Activated naive CD4-positive, alpha-beta T cell treated with anti-CD3 and anti-CD28 coated beads, Interleukin-2, amount 10 ng/mL, durations not matched to agents 7 days and 5 days (primary cell): ENCODE data around the gene ENDOG.

Source experiments
- CTCF ChIA-PET: fragments of 350-600 bp; sonication (Branson Sonifier 250); formaldehyde crosslinking; loops from one replicate; lab custom pipeline; 2021; ENCODE audit warnings: antibody characterized with exemption; lab: Charles Lee
- DNase-seq: peaks from one replicate; pipeline ENCODE4 v3.0.0-alpha.2; 2020
- H3K27ac Mint-ChIP-seq: one replicate; pipeline ENCODE4 v1.8.0; 2021; ENCODE audit warnings: mild to moderate bottlenecking, moderate library complexity, mixed read lengths
- H3K27me3 Mint-ChIP-seq: one replicate; pipeline ENCODE4 v1.8.0; 2021; ENCODE audit warnings: mild to moderate bottlenecking, mixed read lengths
- H3K36me3 Mint-ChIP-seq: one replicate; pipeline ENCODE4 v1.8.0; 2021; ENCODE audit warnings: mixed read lengths
- H3K4me1 Mint-ChIP-seq: one replicate; pipeline ENCODE4 v1.8.0; 2021; ENCODE audit warnings: mixed read lengths
- H3K4me3 Mint-ChIP-seq: one replicate; pipeline ENCODE4 v1.8.0; 2021; ENCODE audit warnings: mild to moderate bottlenecking, moderate library complexity, mixed read lengths
- H3K9me3 Mint-ChIP-seq: one replicate; pipeline ENCODE4 v1.8.0; 2021; ENCODE audit warnings: mixed read lengths

Gene ENDOG

DNA sequence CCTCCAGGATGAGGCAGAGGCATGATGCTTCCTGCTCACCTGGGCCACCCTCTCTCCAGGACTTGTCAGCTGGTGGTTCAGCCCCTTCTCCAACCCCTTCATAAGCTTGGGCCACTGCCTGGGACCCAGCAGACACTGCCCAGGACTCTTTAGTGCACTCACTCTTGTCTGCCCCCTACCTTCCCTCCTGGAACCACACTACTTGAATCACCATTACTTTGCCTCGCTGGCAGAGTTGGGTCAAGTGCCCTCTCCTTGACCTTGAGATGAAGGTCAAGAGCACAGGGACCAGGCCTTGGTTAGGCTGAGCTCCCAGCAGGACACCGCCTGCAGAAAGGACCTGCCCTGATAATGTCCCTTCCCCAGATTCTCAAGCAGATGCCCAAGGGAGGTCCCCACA is 8.5 kb upstream of the ENDOG start:
- H3K9me3 Mint-ChIP-seq, result no peaks in the 10 kb centered on the region
- peaks cover 5% of the 10 kb centered on the region for H3K36me3 Mint-ChIP-seq
- CTCF ChIA-PET, result interaction anchor here (1.1 to 2.1 kb wide), 3 partner anchors 8 to 373 kb away, joined by 3 to 8 read pairs (median 3); partner anchors contain the start of gene ENDOG
- no peak for DNase-seq
- no peaks in the 10 kb centered on the region for H3K27me3 Mint-ChIP-seq
- H3K4me1 Mint-ChIP-seq, result no peaks in the 10 kb centered on the region
- no peak overlapping the region for H3K4me3 Mint-ChIP-seq
- H3K27ac Mint-ChIP-seq, result no peak overlapping the region

DNA sequence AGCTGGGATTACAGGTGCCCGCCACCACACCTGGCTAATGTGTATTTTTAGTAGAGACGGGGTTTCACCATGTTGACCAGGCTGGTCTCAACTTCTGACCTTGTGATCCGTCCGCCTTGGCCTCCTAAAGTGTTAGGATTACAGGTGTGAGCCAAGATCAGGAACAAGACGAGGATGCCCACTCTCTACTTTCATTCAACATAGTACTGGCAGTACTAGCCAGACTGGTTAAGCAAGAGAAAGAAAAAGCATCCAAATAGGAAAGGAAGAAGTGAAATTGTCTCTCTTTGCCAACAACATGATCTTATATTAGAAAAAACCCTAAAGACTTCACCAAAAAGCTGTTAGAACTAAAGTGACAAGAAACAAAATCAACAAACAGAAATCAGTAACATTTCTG is 7.4 kb upstream of the ENDOG start:
- CTCF ChIA-PET, result interaction anchor here (0.7 to 1.3 kb wide), 2 partner anchors 63 to 77 kb away, joined by 3 to 4 read pairs; no protein-coding TSS in a partner anchor
- H3K4me1 Mint-ChIP-seq, result no peaks in the 10 kb centered on the region
- no peaks in the 10 kb centered on the region for H3K9me3 Mint-ChIP-seq
- no peak overlapping the region for H3K4me3 Mint-ChIP-seq
- peaks cover 4% of the 10 kb centered on the region for H3K36me3 Mint-ChIP-seq
- DNase-seq, result no peak
- no peaks in the 10 kb centered on the region for H3K27me3 Mint-ChIP-seq
- peak overlapping the region; percentile 7 for H3K27ac Mint-ChIP-seq

DNA sequence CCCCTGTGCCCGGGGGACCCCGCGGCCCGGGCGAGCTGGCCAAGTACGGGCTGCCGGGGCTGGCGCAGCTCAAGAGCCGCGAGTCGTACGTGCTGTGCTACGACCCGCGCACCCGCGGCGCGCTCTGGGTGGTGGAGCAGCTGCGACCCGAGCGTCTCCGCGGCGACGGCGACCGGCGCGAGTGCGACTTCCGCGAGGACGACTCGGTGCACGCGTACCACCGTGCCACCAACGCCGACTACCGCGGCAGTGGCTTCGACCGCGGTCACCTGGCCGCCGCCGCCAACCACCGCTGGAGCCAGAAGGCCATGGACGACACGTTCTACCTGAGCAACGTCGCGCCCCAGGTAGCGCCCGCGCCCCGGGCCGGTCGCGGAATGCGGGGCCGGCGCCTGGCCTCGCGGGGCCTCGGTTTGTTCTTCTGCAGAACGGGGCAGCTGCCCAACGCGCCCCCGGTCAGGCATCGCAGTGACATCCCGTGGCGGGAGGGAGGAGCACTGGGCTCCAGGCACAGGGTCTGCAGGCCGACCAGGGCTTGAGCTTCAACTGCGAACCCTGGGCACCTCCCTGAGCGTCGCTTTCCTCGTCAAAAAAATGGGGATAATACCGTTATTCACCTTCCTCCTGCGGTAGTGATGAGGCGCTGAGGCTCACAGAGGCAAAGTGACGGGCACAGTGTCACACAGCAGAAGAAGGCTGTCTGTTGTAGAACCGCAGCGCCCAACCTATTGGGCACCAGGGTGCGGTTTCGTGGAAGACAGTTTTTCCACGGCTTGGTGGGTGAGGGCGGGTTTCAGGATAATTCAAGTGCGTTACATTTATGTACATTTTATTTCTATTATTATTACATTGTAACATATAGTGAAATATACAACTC is 777 bp downstream of the ENDOG start:
- H3K27me3 Mint-ChIP-seq, result peaks cover 7% of the 10 kb centered on the region
- peaks cover 1% of the 10 kb centered on the region for H3K9me3 Mint-ChIP-seq
- peak overlapping the region; percentile 80 for H3K4me3 Mint-ChIP-seq
- CTCF ChIA-PET, result interaction anchor here (1.0 to 2.4 kb wide), 12 partner anchors 9 to 524 kb away, joined by 3 to 22 read pairs (median 4); partner anchors contain the start of gene SPOUT1
- peak; percentile 62 for DNase-seq
- H3K27ac Mint-ChIP-seq, result peak overlapping the region; percentile 86
- H3K4me1 Mint-ChIP-seq, result peaks cover 29% of the 10 kb centered on the region
- peaks cover 9% of the 10 kb centered on the region for H3K36me3 Mint-ChIP-seq

DNA sequence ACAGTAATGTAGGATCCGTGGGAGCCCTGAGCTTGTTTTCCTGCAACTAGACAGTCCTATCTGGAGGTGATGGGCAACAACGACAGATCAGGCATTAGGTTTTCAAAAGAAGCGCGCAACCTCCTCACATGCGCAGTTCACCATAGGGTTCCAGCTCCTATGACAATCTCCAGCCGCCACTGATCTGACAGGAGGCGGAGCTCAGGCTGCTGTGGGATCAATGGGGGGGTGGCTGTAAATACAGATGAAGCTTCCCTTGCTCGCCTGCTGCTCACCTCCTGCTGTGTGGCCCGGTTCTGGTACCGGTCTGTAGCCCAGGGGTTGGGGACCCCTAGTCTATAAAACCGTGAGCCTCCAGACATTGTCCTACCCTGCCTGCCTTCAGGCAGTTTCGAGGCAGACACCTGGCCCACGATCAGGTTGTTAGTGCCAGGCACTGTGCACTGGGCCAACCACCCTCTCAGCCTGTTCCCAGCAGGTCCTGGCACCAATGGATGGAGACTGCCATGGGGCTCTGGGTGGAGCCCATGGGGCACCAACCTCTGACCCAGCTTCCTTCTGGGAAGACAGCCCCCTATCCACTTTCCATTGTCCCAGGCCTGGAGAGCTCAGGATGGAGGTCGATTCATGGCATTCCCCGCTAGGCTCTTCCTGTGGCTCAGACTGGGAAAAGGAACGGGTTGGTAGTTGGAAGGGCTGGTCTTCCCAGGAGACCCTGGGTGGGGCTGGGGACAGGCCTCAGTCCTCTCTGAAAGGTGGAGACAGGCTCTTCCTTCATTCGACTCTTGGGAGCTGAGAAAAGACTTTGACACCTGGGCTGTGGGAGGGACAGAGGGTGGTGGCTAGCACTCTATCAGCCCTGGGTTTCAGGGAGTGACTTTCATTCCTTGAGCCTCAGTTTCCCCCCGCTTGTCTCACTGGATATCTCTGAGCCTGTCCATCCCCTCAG is 1.7 kb downstream of the ENDOG start:
- Mint-ChIP-seq H3K4me3 (peak overlapping the region; percentile 80), H3K27ac (peak overlapping the region; percentile 42), H3K36me3 (peaks cover 17% of the 10 kb centered on the region), H3K9me3 (peaks cover 1% of the 10 kb centered on the region), H3K27me3 (peaks cover 7% of the 10 kb centered on the region), H3K4me1 (peaks cover 29% of the 10 kb centered on the region)
- no peak for DNase-seq
- CTCF ChIA-PET, result interaction anchor here (1.9 to 2.4 kb wide), 2 partner anchors 8 to 115 kb away, joined by 4 to 22 read pairs; partner anchors contain the start of gene SPOUT1

DNA sequence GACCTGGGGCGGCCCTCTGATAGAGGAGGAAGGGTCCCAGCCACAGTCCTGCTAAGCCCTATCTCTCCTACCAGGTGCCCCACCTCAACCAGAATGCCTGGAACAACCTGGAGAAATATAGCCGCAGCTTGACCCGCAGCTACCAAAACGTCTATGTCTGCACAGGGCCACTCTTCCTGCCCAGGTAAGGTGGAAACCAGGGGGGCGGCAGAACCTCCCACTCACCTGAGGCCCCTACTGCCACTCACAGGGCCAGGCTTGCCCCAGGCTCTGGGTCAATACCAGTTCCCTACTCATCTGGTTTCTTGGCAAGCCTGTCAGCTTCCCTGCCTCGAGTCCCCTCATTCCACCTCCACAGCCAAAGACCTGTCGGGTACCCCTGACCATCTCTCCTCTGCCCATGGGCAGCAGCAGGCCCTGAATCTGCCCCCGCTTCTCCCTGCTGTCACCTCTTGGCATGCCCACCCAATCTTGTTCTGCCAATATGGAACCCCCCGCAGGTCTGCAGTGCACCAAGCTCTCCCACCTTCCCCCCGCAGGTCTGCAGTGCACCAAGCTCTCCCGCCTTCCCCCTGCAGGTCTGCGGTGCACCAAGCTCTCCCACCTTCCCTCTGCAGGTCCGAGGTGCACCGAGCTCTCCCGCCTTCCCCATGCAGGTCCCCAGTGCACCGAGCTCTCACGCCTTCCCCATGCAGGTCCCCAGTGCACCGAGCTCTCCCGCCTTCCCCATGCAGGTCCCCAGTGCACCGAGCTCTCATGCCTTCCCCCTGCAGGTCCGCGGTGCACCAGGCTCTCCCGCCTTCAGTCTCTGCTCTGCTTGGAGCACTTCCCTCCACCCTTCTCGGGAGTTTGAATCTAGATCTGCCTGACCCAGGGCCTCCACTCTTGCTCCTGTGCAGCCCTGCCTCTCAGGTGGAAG is 2.6 kb downstream of the ENDOG start:
- Mint-ChIP-seq H3K27ac (peak overlapping the region; percentile 42), H3K4me3 (peak overlapping the region; percentile 80)
- CTCF ChIA-PET, result interaction anchor here (0.6 kb wide), 1 partner anchor 17 kb away, joined by 4 read pairs; no protein-coding TSS in a partner anchor

DNA sequence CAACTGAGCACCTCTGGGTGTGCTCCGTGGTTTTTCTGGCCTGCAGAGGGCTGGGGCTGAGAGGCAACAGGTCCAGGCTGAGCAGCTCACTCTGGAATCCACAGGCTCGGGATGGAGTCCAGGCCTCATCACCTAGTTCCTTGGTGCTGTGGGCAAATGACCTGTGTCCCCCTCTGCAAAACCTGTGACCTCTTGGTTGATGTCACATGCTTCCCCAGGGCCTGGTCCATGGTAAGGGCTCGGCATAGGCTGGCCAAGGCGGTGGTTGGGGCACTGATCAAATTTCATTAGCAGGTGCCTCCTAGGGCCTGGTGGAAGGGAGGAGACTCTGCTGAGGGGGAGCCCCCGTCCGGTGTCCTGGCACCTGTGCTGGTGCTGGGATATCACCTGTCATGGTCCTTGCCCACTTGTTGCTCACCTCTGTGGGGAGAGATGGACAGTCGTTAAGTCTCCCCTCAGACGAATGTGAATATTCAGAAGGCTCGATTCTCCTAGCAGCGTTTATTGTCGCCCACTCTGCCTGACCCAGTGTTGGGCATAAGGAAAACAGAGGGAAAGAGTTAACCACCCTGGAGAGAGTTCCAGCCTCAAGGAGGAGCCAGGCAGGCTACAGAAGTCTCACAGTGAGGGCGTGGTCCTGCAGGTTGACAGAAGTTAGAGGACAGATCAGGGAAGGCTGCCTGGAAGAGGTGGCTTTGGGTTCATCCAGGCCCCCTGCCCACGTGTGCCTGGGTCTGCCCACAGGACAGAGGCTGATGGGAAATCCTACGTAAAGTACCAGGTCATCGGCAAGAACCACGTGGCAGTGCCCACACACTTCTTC is 3.5 kb downstream of the ENDOG start:
- Mint-ChIP-seq H3K9me3 (peaks cover 1% of the 10 kb centered on the region), H3K36me3 (peaks cover 18% of the 10 kb centered on the region), H3K27me3 (peaks cover 7% of the 10 kb centered on the region), H3K27ac (no peak overlapping the region), H3K4me3 (no peak overlapping the region), H3K4me1 (peaks cover 29% of the 10 kb centered on the region)
- CTCF ChIA-PET, result no interaction called here
- no peak for DNase-seq

More for the DNA sequence above, 2.6 kb downstream of the ENDOG start:
- Mint-ChIP-seq H3K9me3 (peaks cover 1% of the 10 kb centered on the region), H3K27me3 (peaks cover 7% of the 10 kb centered on the region), H3K4me1 (peaks cover 29% of the 10 kb centered on the region), H3K36me3 (peaks cover 17% of the 10 kb centered on the region)
- no peak for DNase-seq

DNA sequence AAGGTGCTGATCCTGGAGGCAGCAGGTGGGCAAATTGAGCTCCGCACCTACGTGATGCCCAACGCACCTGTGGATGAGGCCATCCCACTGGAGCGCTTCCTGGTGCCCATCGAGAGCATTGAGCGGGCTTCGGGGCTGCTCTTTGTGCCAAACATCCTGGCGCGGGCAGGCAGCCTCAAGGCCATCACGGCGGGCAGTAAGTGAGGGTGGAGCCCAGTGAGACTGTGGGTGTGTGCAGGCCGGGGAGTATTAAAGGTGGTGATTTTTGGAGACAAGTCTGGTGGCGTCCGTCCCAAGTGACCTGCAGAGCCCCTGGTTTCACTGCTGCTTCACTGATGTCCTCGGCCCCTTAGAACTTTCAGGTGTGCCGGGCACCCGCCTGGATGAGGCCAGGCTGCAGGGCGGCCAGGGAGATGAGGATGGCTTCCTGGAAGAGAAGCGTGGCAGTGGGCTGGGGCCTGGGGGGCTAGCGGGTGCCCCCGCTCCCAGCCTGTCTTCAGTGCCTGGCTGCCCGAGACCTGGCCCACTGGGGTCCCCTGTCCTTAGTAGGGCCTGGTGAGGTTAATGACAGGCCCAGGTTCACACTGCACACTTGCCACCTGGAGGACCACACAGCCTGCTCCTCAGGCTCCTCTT is 4.2 kb downstream of the ENDOG start:
- Mint-ChIP-seq H3K36me3 (peaks cover 25% of the 10 kb centered on the region), H3K4me1 (peaks cover 32% of the 10 kb centered on the region), H3K4me3 (no peak overlapping the region), H3K27ac (no peak overlapping the region), H3K27me3 (peaks cover 7% of the 10 kb centered on the region), H3K9me3 (peaks cover 1% of the 10 kb centered on the region)
- CTCF ChIA-PET, result no interaction called here
- no peak for DNase-seq

DNA sequence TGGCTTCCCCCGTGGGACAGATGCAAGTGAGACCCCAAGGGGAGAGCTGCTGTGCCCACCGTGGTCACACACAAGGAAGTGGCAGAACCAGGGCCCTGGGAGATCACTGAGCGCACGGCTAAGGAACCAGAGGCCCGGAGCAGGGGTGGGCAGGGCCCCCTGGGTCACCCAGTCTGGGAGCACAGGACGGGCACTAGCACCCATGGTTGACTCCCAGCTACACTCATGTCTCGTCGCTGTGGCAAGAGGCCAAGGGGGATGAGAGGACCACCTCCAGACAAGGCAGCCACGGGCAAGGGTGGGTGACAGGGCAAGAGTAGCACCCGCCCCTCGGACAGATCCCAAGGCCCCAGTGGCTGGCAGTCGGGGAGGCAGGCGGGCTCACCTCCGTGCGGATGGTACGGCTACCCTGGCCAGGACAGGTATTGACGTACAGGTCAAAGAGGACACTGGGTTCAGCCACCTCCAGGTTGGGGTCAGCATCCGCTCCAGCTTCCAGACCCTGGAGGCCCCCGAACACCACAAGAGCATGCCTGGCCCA is 5.1 kb downstream of the ENDOG start:
- no peak for DNase-seq
- Mint-ChIP-seq H3K27me3 (no peaks in the 10 kb centered on the region), H3K36me3 (peaks cover 25% of the 10 kb centered on the region), H3K4me1 (peaks cover 32% of the 10 kb centered on the region), H3K9me3 (no peaks in the 10 kb centered on the region), H3K27ac (no peak overlapping the region), H3K4me3 (no peak overlapping the region)
- CTCF ChIA-PET, result interaction anchor here (0.6 to 1.1 kb wide), 2 partner anchors 21 to 754 kb away, joined by 3 read pairs; no protein-coding TSS in a partner anchor

DNA sequence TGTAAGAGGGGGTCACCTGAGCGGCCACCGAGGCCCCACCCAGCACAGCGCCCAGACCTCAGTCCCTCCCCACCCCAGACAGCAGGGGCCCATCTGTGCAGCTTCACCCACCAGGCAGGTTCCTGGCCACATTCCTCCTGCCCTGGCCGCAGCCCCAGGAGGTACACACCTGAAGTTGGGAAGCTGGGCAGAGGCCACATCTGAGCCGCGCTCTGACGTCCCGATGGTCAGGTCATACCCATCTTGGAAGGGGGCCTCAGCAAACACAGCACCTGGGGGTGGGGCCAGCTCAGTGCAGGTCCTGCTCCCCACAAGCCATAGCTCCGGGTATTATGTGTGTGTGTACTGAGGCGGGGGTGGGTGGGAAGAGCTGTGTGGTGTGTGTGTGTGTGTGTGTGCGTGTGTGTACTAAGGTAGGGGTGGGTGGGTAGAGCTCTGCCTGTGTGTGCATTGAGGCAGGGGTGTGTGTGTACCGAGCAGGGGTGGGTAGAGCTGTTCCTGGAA is 5.7 kb downstream of the ENDOG start:
- Mint-ChIP-seq H3K4me1 (peaks cover 37% of the 10 kb centered on the region), H3K27ac (no peak overlapping the region), H3K36me3 (peaks cover 29% of the 10 kb centered on the region), H3K4me3 (no peak overlapping the region), H3K27me3 (no peaks in the 10 kb centered on the region), H3K9me3 (no peaks in the 10 kb centered on the region)
- DNase-seq, result no peak
- CTCF ChIA-PET, result interaction anchor here (0.6 to 1.3 kb wide), 3 partner anchors 21 to 753 kb away, joined by 3 read pairs; no protein-coding TSS in a partner anchor

DNA sequence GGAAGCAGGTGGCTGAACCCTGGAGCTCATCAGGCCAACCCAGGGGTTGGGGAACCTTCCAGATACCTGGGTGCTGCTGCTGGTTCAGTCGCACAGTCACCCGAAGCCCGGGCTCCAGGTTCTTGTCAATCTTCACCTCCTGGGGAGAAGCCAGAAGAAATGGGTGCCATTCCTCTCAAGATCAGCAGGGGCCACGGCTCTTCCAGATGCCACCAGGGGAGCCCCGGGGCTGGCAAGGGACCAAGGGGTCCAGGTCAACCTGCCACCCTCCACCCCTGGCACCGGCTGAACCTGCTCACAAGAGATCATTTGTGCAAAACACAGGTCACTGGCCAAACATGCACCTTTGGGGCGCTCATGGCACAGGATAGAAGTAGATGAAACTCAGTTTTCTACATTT is 6.6 kb downstream of the ENDOG start:
- H3K27ac Mint-ChIP-seq, result no peak overlapping the region
- no peak for DNase-seq
- CTCF ChIA-PET, result interaction anchor here (1.3 kb wide), 1 partner anchor 176 kb away, joined by 3 read pairs; no protein-coding TSS in a partner anchor
- peaks cover 33% of the 10 kb centered on the region for H3K36me3 Mint-ChIP-seq
- H3K27me3 Mint-ChIP-seq, result no peaks in the 10 kb centered on the region
- peaks cover 36% of the 10 kb centered on the region for H3K4me1 Mint-ChIP-seq
- H3K9me3 Mint-ChIP-seq, result no peaks in the 10 kb centered on the region
- no peak overlapping the region for H3K4me3 Mint-ChIP-seq

DNA sequence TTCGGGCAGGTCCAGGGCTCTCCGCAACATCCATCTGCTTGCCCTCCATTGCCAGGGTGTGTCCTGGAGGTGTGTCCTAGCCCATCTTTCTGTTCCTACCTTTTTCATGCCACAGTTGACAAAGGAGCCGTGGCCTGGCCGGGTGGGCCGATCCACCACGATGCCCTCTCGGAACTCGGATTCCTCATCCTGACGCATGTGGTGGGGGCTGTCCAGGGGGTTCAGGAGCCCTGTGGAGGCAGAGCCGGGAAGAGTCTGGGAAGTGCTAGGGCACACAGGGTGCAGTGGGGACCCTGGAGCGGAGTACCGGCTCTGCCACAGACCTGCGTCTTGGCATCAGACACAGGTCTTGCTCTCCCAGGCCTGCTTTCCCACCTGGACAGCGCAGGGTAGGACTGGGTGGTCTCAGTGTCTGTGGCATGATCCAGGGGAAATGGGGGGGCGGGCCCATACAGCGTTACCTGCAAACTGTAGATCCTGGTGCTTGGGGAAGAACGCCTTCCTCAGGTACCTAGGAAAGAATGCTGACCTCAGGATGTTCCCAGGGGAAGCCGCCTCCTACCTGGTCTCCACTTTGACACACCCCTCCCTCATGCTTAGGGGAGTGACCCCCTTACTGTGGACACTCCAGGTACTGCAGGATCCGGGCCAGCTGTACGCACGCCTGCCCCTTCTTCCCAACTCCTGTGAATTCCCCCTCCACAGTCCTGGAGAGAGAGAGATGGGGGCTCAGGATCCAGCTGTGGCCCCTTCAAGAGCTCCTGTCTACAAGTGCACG is 7.8 kb downstream of the ENDOG start:
- Mint-ChIP-seq H3K36me3 (peaks cover 33% of the 10 kb centered on the region), H3K27me3 (no peaks in the 10 kb centered on the region), H3K4me3 (no peak overlapping the region), H3K4me1 (peaks cover 31% of the 10 kb centered on the region), H3K9me3 (no peaks in the 10 kb centered on the region), H3K27ac (peak overlapping the region; percentile 28)
- no peak for DNase-seq
- CTCF ChIA-PET, result interaction anchor here (4.7 kb wide), 1 partner anchor 7 kb away, joined by 22 read pairs; the partner anchor contains the start of gene ENDOG
